Activated CD4-positive, CD25-positive, alpha-beta regulatory T cell treated with anti-CD3 and anti-CD28 coated beads, Interleukin-2, amount 50 U/mL, for 72 hours (primary cell): ENCODE results near the gene ATXN7.
A peak's percentile ranks its signal among the peaks of the same experiment; 100 is the strongest.

Experiments used
- DNase-seq: peaks from one replicate; pipeline ENCODE4 v3.0.0; 2021

ATXN7 gene

GRCh38 chr3:64028754-64029153 lies 165.1 kb downstream of the ATXN7 start:
- DNase-seq = no peak

DNA sequence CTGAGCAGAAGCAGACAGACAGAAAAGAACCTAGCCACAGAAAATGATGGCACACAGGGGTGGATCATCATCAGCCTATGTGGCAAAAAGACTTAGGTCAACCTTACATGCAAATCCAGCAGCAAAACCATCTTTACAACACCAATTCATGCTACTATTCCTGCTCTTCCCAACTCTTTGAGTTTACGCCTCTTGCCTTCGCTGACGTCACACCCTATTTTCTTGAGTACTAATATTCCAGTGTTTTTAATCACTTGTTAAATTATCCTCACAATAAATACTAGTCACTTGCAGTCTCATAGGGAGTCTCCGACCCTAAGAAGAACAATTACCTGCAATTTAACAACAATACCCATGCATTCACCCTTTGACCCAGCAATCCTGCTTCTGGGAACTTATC lies 165.6 kb downstream of the ATXN7 start:
- DNase-seq = no peak

- DNase-seq = peak; percentile 78
Observed at GRCh38 chr3:64030741-64031140, 167.1 kb downstream of the ATXN7 start.

DNA sequence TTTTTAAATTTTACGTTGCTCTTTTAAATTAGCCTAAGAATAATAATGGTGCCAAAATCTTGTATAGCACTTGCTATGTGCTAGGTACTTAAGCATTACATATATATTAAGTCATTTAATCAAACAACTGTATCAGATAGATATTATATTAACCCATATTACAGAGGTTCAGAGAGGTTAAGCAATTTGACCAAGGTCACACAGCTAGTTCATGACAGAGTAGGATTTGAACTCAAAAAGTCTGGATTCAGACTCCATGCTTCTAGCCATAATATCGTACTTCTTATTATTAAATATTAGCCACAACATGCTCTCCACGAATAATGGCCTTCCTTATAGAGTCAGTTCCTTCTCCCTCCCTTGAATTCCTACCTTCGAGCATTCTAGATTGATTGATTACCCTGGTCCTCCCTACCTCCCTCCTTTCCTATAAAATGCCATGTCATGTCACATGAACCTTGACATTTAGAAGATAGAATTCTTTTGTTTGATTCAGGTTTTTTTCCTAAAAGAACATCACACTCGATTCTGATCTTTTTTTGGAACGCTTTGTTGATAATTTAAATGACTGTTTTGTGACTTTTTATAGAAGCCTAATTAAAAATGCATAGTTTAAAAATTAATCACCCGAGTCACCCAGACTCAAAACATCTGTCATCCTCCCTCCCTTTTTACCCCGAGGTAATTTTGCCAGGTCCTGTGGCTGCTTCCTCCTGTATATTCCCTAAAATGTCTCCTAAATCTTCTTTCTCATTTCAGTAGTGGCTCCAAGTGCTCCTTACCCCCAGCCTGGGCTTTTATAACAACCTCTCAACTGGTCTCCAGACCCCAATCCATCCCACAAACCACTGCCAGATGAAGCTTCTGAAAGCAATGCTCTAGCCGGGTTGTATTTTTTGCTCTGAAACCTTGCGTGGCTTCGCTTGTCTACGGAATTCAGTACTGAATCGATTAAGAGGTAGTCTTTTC lies 168.2 kb downstream of the ATXN7 start:
- DNase-seq = no peak

GRCh38 chr3:64033069-64033468 lies 169.4 kb downstream of the ATXN7 start:
- DNase-seq = no peak

DNA sequence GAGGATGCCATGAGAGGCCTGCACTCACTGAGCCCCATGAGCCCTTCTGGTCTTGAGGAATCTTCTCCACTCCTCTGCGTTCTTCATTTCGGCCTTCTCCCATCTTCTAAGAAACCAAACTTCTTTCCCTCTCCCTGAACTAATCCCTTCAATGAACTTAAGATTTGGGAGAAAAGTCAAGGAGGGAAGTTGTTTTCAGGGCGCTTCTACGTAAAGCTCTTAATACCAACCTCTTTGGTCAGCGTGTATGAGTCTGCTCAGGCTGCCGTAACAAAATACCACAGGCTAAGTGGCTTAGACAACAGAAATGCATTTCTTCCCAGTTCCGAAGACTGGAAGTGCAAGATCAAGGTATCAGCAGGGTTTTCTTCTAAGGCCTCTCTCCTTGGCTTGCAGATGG lies 173.4 kb downstream of the ATXN7 start:
- DNase-seq = no peak

DNA sequence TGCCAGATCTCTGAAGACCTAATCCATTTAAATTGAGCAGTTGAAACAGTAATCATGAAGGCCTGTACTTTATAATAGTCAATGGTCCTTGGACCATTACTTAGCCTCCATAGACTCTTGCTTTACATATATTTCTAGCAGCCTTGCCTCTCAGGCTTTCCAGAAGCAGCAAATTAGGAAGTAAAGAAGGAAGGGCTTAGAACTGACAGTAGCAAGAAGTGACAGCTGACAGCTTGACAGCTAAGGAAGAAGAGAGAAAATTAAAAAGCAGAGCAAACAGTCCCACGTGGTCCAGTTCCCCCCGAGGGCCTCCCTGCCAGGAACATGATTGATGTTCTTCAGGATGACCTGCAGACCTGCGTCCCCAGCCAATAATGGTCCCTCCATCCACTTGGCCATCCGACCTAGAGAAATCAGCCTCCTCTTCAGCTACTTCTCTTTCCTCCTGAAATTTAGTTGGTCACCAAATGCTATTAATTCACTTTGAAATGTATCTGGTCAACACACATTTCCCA lies 174.6 kb downstream of the ATXN7 start:
- no peak for DNase-seq

DNA sequence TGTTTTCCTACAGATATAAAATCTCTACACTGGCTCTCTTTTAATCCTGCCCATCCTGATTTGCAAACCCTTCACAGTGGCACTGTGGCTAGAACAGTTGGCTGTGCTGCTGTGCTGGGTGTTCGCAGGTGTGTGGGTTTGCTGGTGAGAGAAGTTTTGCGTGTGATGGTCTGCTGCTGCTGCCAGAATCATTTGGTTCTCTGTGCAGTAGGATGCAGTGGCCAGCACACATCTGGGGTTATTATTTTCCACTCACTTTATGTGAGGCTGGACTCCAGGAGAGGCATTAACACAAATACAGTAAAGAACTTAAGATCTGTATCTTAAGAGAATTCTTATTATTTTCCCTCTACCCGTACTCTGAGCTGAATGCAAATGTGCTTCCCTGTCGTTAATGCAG lies 175.7 kb downstream of the ATXN7 start:
- no peak for DNase-seq

DNA sequence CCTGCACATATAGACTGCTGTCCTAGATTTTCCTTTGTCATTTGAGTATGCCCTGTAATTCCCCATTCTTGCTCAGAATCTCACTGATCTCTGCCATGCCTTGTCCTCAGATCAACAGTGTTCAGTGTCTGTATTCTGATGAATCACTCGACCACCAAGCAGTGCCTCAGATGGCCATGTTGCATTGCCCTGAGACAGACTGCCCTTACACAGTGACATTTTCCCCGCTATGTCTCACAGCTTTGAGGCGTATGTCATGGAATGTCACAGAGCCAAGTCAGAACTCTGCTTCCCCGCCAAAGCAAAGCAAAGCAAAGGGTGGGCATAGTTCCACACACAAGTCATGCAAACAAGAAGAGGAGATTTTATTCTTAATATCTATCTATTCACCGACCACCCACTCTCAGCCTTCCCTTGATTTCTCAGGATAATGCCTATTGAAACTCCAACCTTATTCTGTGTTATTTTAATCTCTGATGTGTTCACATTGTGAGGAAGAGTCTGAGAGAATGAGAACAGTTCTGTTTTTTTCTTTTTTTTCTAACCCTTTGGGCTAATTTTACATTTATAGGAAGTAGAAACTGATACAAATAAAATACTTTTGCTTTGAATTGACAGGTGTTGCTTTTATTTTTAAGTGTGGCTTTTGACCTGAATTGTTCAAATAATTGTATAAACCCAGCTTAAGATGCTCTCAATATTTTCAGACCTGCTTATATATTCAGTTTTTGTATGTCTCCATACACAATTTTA lies 176.5 kb downstream of the ATXN7 start:
- no peak for DNase-seq

DNA sequence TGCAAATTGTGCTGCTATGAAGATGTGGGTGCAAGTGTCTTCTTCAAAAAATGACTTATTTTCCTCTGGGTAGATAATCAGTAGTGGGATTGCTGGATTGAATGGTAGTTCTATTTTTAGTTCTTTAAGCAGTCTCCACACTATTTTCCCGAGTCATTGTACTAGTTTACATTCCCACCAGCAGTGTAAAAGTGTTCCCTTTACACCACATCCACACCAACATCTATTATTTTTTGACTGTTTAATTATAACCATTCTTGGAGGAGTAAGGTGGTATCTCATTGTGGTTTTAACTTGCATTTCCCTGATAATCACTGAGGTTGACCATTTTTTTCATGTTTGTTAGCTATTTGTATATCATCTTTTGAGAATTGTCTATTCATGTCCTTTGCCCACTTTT lies 179.3 kb downstream of the ATXN7 start:
- no peak for DNase-seq

- no peak for DNase-seq
Observed at GRCh38 chr3:64046592-64046991, 182.9 kb downstream of the ATXN7 start.

GRCh38 chr3:64046996-64047594 lies 183.4 kb downstream of the ATXN7 start:
- no peak for DNase-seq

DNA sequence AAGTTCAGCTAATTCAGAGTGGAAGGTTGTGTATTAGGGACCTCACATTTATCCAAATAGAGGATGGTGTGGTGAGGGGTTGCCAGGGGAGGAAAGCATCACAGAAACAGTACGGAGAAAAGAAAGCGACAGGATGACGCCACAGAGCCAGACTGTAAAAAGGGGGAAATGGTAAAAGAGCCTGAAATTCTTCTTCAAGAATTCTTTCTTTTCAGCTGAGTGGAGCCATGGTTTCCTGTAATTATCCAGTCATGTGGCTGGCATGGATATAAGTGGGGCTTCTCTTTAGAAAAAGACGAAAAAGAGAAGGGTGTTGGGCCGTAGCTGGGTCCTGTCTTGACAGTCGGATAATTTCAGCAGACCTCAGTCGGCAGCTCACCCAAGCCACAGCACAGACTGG lies 184.1 kb downstream of the ATXN7 start:
- no peak for DNase-seq

- DNase-seq = no peak
Observed at GRCh38 chr3:64048631-64049061, 185.0 kb downstream of the ATXN7 start.

DNA sequence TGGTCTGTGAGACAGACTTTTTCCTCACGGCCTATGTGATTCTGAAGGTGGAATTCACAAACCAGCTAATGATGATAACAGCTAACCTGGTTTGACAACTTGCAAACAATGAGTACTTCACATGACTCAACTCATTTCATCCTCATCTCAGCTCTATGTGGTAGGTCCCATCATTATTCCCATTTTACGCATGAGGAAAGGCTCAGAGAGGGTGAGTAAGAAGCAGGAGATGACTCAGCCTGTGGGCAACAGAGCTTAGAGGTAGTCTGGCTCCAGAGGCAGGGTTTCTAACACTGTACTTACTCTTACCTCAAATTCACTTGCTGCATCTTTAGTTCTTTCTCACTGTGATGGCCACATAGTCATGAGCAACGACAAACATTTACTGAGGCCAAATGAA lies 185.5 kb downstream of the ATXN7 start:
- DNase-seq = no peak

DNA sequence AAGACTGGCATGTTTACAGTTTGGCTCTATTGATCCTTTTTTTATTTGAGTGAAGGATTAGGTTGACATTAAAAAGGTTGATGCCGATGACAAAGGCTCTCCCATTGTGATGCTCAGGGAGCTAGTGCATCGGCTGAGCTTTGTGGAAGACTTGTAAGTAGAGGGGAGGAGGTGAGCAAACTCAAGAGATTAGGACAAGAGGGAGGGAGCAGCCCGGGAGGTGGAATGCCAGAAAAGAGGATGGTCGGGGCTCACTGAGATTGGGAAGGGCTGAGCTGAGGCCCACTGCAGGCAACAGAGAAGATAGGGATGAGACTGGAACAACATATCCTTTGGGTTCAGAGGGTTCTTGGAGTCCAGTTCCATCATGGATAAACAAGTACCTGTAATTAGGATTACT lies 186.2 kb downstream of the ATXN7 start:
- no peak for DNase-seq
